ENCODE measurements around the gene DUS2. TPM values are rescaled to one million over a fixed set of nuclear protein-coding genes. Genes with fewer than 3 reads are reported as not detected.

The DUS2 gene
- total and polyA plus RNA-seq, 9 donors = 4.8 to 15.7 (median 8.5) TPM

DNA sequence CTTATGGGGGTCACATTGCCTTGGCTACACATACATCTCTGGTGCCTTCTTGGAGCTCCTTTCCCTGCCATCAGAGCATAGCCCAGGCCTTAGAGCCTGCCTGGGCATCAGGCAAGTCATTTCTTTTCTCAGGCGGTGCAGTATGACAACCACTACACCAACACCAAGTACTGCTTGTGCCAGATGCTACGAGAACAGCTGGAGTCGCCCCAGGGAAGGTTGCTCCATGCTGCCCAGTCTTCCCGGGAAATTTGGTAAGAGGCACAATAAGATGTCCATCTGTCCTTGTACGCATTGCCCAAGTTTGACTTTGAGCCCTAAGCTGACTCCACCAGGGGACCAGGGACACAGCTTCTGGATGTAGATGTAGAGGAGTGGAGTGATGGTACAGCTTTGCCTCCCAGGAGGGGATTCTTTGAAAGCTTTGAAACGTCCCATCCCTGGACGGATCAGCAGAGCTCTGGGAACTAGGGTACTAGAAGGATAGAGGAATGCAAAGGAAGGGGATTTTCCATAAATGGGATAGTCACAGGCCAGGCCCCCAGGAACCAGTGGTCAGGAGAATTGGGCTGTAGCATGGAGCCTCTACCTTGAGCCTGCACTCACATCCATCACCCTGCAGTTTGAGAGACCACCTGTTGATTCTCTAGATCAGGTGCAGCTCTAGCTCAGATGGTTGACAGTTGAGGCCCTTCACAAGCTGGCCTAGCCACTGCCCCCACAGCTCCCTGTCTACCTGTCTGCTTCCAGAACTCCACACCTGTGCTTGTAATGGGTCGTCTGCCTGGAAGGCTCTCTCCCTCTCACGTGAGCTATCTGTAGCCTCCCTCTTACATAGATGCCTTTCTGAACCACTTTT, 51.0 kb downstream of the DUS2 start:
- WGBS, 3 donors = 94 to 96% (median 96%) methylated on average over 9 of the region's 9 CpGs
- no peaks in the 10 kb centered on the region for H3K27me3 ChIP-seq
- no peak for DNase-seq
- no peak overlapping the region for H3K4me3 ChIP-seq
- intact Hi-C loops (cut with DNase I) = loop anchor here in 1 of 4 donors (10.0 kb wide), 1 partner anchor 151 kb away; no protein-coding TSS in a partner anchor
- no peak overlapping the region for H3K27ac ChIP-seq
- no peaks in the 10 kb centered on the region for H3K36me3 ChIP-seq
- H3K4me1 ChIP-seq (ENCODE audit: insufficient read depth) = peaks cover 13% of the 10 kb centered on the region
- no peaks in the 10 kb centered on the region for H3K9me3 ChIP-seq
- TF ChIP-seq POLR2A (IDR thresholded peaks at IDR 0.05) = no peak
- TF ChIP-seq, protein P1, sequence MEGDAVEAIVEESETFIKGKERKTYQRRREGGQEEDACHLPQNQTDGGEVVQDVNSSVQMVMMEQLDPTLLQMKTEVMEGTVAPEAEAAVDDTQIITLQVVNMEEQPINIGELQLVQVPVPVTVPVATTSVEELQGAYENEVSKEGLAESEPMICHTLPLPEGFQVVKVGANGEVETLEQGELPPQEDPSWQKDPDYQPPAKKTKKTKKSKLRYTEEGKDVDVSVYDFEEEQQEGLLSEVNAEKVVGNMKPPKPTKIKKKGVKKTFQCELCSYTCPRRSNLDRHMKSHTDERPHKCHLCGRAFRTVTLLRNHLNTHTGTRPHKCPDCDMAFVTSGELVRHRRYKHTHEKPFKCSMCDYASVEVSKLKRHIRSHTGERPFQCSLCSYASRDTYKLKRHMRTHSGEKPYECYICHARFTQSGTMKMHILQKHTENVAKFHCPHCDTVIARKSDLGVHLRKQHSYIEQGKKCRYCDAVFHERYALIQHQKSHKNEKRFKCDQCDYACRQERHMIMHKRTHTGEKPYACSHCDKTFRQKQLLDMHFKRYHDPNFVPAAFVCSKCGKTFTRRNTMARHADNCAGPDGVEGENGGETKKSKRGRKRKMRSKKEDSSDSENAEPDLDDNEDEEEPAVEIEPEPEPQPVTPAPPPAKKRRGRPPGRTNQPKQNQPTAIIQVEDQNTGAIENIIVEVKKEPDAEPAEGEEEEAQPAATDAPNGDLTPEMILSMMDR (IDR thresholded peaks at IDR 0.05) = no peak
- no peak for TF ChIP-seq EP300 (IDR thresholded peaks at IDR 0.05)

DNA sequence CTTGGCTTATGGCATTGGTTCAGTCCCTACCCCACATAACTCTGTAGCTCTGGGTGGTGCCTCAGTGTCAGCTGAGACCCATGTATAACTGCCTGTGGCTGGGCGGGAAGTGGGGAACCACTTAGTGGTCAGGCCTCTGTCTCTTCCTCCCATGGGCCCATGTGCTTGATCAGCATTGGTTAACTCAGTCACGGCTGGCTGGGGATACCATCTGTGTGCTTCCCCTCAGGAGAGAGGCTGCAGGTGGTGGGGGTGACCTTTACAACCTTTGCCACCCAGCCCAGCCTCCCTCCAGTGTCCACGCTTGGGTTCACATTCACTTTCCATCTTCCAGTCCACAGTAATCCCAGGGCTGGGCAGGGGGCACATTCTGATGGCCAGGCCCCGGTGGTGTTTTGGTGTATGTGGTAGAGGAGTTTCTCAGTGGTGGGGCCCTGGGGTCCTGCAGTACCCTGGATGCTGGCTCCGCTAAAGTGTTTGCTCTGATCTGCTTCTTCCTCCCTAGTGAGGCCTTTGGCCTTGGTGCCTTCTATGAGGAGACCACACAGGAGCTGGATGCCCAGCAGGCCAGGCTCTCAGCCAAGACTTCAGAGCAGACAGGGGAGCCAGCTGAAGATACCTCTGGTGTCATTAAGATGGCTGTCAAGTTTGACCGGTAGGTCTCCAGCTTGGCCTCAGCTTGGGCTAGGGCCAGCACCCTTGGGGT, 51.9 kb downstream of the DUS2 start:
- whole genome bisulfite sequencing, 3 donors = 87 to 89% (median 88%) methylated on average over 6 of the region's 6 CpGs
- intact Hi-C loops (cut with DNase I) = loop anchor here in 1 of 4 donors (10.0 kb wide), 1 partner anchor 150 kb away; no protein-coding TSS in a partner anchor
- no peak overlapping the region for H3K27ac ChIP-seq
- no peaks in the 10 kb centered on the region for H3K36me3 ChIP-seq
- DNase-seq = no peak
- no peak overlapping the region for H3K4me3 ChIP-seq
- H3K27me3 ChIP-seq = no peaks in the 10 kb centered on the region
- TF ChIP-seq EP300 (IDR thresholded peaks at IDR 0.05) = no peak
- TF ChIP-seq POLR2A (IDR thresholded peaks at IDR 0.05) = no peak
- TF ChIP-seq, protein P1 (IDR thresholded peaks at IDR 0.05) = no peak
- peaks cover 14% of the 10 kb centered on the region for H3K4me1 ChIP-seq (ENCODE audit: insufficient read depth)
- H3K9me3 ChIP-seq = no peaks in the 10 kb centered on the region

DNA sequence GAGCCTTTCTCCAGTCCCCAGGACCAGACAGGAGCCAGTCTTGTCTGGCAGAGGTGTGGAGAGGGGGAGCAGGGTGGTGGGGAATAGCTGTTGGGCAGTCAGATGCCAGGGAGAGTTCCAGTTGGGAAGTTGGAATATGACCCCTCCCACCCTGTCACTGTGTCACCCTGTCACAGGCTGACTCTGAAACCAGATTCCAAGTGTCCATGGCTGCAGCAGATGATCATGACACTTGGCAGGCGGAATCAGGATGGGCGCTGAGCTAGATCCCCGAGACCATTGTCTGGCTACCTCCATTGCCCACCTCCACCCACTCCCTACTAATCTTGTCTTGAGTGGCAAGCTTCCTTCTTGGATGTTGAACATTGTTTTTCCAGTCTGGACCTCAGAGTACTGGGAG, 52.9 kb downstream of the DUS2 start:
- Histone ChIP-seq H3K27me3 (no peaks in the 10 kb centered on the region), H3K4me3 (no peak overlapping the region), H3K4me1 (ENCODE audit: insufficient read depth) (peaks cover 17% of the 10 kb centered on the region), H3K36me3 (no peaks in the 10 kb centered on the region), H3K9me3 (no peaks in the 10 kb centered on the region), H3K27ac (no peak overlapping the region)
- intact Hi-C loops (cut with DNase I) = loop anchor here in 1 of 4 donors (10.0 kb wide), 1 partner anchor 149 kb away; no protein-coding TSS in a partner anchor
- DNase-seq = no peak
- WGBS, 3 donors = 99 to 100% (median 100%) methylated on average over 3 of the region's 3 CpGs
- TF ChIP-seq POLR2A (IDR thresholded peaks at IDR 0.05) (no peak), EP300 (IDR thresholded peaks at IDR 0.05) (no peak)
- TF ChIP-seq, protein P1 (IDR thresholded peaks at IDR 0.05) = no peak

DNA sequence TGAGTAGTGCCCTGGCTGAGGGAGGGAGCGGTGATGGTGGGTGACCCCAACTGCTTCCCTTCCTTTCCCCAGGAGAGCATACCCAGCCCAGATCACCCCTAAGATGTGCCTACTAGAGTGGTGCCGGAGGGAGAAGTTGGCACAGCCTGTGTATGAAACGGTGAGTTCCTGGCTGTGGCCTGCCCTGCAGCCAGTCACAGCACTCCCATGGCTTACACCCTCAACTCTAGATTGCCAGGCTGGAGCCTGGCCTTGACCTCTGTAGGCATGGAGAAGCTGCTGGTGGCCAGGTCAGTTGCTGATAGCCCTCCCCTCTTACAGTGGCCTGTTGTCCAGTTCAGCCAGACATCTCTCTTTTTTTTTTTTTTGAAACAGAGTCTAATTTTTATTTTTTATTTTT, 53.5 kb downstream of the DUS2 start:
- intact Hi-C loops (cut with DNase I) = loop anchor here in 1 of 4 donors (10.0 kb wide), 1 partner anchor 148 kb away; no protein-coding TSS in a partner anchor
- Histone ChIP-seq H3K27ac (no peak overlapping the region), H3K9me3 (no peaks in the 10 kb centered on the region), H3K36me3 (no peaks in the 10 kb centered on the region), H3K4me3 (no peak overlapping the region), H3K27me3 (no peaks in the 10 kb centered on the region), H3K4me1 (ENCODE audit: insufficient read depth) (peaks cover 17% of the 10 kb centered on the region)
- no peak for TF ChIP-seq EP300 (IDR thresholded peaks at IDR 0.05)
- TF ChIP-seq POLR2A (IDR thresholded peaks at IDR 0.05) = no peak
- TF ChIP-seq, protein P1 (IDR thresholded peaks at IDR 0.05) = no peak
- WGBS, 3 donors = 93 to 100% (median 96%) methylated on average over 3 of the region's 3 CpGs
- no peak for DNase-seq

All from ovary (tissue), 9 donors.